ENCODE measurements around the gene DCDC2C. TPM values are rescaled to one million over a fixed set of nuclear protein-coding genes. Genes with fewer than 3 reads are reported as not detected.

Gene DCDC2C
- polyA plus RNA-seq, 1 donor = 0.33 TPM

- Histone ChIP-seq H3K27ac (ENCODE audit: low read length) (no peak overlapping the region), H3K36me3 (ENCODE audit: control insufficient read depth, insufficient read depth, low read length) (no peaks in the 10 kb centered on the region), H3K9me3 (ENCODE audit: control insufficient read depth, low read depth, low read length) (no peaks in the 10 kb centered on the region), H3K27me3 (ENCODE audit: control insufficient read depth, insufficient read depth, low read length) (peaks cover 2% of the 10 kb centered on the region), H3K4me1 (ENCODE audit: control insufficient read depth, insufficient read depth, low read length) (no peaks in the 10 kb centered on the region), H3K4me3 (ENCODE audit: low read length) (no peak overlapping the region)
- WGBS (ENCODE audit: insufficient coverage, low lambda C conversion rate) = no CpG with 5 or more reads among the region's 6 CpGs
- DNase-seq = no peak
Measured at GRCh38 chr2:3682811-3683210, 20.6 kb upstream of the DCDC2C start.

DNA sequence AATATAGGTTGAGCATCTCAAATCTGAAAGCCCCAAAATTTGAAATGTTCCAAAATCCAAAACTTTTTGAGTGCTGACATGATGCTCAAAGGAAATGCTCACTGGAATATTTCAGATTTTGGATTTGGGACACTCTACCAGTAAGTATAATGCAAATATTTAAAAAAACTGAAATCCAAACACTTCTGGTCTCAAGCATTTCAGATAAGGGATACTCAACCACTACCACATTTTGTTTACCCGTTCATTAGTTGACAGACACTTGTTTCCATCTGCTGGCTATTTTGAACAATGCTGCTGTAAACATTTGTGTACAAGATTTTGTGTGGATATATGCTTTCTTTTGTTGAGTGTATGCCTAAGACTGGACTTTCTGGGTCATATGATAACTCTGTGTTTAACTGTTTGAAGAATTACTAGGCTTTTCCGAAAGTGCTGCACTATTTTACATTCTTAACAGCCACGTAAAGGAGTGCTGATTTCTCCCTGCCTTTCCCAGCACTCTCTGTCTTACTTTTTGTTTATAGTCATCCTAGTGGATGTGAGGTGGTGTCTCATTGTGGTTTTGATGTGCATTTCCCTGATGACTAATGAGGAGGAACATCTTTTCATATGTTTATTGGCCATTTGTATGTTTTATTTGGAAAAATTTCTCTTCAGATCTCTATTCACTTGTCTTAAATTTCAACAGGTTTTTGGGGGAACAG is 19.5 kb upstream of the DCDC2C start:
- H3K4me3 ChIP-seq (ENCODE audit: low read length) = no peak overlapping the region
- H3K36me3 ChIP-seq (ENCODE audit: control insufficient read depth, insufficient read depth, low read length) = no peaks in the 10 kb centered on the region
- H3K4me1 ChIP-seq (ENCODE audit: control insufficient read depth, insufficient read depth, low read length) = no peaks in the 10 kb centered on the region
- no peak overlapping the region for H3K27ac ChIP-seq (ENCODE audit: low read length)
- no peaks in the 10 kb centered on the region for H3K27me3 ChIP-seq (ENCODE audit: control insufficient read depth, insufficient read depth, low read length)
- no CpG with 5 or more reads among the region's 3 CpGs for WGBS (ENCODE audit: insufficient coverage, low lambda C conversion rate)
- no peaks in the 10 kb centered on the region for H3K9me3 ChIP-seq (ENCODE audit: control insufficient read depth, low read depth, low read length)
- DNase-seq = no peak

- H3K36me3 ChIP-seq (ENCODE audit: control insufficient read depth, insufficient read depth, low read length) = no peaks in the 10 kb centered on the region
- no peak overlapping the region for H3K27ac ChIP-seq (ENCODE audit: low read length)
Measured at GRCh38 chr2:3689998-3690748, 13.2 kb upstream of the DCDC2C start.

DNA sequence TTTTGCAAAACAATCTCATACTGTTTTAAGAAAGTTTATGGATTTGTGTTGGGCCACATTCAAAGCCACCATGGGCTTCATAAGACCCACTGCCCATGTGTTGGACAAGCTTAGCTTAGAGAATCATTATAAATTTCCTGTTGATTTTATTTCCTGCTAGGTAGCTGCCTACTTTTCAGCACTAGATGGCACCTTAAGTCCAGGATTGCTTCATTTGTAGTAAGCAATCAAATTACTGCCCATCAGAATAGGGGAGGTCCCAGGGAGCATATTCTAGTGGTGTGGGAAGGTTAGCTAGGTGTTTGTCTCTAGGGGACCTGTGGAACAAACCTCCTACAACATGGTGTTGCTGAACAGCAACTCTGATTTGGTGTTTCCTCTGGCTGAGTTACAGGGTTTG is 11.0 kb upstream of the DCDC2C start:
- no peaks in the 10 kb centered on the region for H3K4me1 ChIP-seq (ENCODE audit: control insufficient read depth, insufficient read depth, low read length)
- no peak overlapping the region for H3K4me3 ChIP-seq (ENCODE audit: low read length)
- H3K36me3 ChIP-seq (ENCODE audit: control insufficient read depth, insufficient read depth, low read length) = no peaks in the 10 kb centered on the region
- DNase-seq = no peak
- H3K27ac ChIP-seq (ENCODE audit: low read length) = no peak overlapping the region
- H3K27me3 ChIP-seq (ENCODE audit: control insufficient read depth, insufficient read depth, low read length) = no peaks in the 10 kb centered on the region
- peaks cover 8% of the 10 kb centered on the region for H3K9me3 ChIP-seq (ENCODE audit: control insufficient read depth, low read depth, low read length)

More at GRCh38 chr2:3689998-3690748, 13.2 kb upstream of the DCDC2C start:
- Histone ChIP-seq H3K4me3 (ENCODE audit: low read length) (no peak overlapping the region), H3K9me3 (ENCODE audit: control insufficient read depth, low read depth, low read length) (peaks cover 8% of the 10 kb centered on the region), H3K27me3 (ENCODE audit: control insufficient read depth, insufficient read depth, low read length) (no peaks in the 10 kb centered on the region), H3K4me1 (ENCODE audit: control insufficient read depth, insufficient read depth, low read length) (no peaks in the 10 kb centered on the region)
- no peak for DNase-seq

GRCh38 chr2:3696545-3696944 is 6.8 kb upstream of the DCDC2C start:
- no peaks in the 10 kb centered on the region for H3K36me3 ChIP-seq (ENCODE audit: control insufficient read depth, insufficient read depth, low read length)
- H3K4me1 ChIP-seq (ENCODE audit: control insufficient read depth, insufficient read depth, low read length) = no peaks in the 10 kb centered on the region
- H3K4me3 ChIP-seq (ENCODE audit: low read length) = no peak overlapping the region
- no peaks in the 10 kb centered on the region for H3K9me3 ChIP-seq (ENCODE audit: control insufficient read depth, low read depth, low read length)
- WGBS (ENCODE audit: insufficient coverage, low lambda C conversion rate) = no CpG with 5 or more reads among the region's 3 CpGs
- no peak for DNase-seq
- no peak overlapping the region for H3K27ac ChIP-seq (ENCODE audit: low read length)
- peaks cover 5% of the 10 kb centered on the region for H3K27me3 ChIP-seq (ENCODE audit: control insufficient read depth, insufficient read depth, low read length)

DNA sequence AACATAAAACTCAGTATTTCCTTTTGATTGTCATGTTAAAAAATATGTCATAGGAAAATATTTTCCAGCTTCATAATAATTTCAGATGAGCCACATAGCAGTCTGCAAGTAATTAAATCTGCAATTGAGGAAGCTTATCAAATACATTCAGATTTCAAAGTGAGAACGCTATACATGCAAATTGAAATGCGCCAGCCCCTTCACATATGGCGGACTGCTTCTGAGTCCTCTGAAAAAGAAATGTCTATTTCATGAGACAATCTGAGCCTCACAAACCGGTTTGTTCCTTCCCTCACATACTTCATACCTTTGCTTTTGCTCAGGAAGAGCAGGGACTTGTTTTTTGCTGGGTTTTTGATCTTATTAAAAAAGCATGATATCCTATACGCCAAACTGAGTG is 2.3 kb upstream of the DCDC2C start:
- H3K4me1 ChIP-seq (ENCODE audit: control insufficient read depth, insufficient read depth, low read length) = no peaks in the 10 kb centered on the region
- H3K27ac ChIP-seq (ENCODE audit: low read length) = no peak overlapping the region
- peaks cover 29% of the 10 kb centered on the region for H3K27me3 ChIP-seq (ENCODE audit: control insufficient read depth, insufficient read depth, low read length)
- no peak overlapping the region for H3K4me3 ChIP-seq (ENCODE audit: low read length)
- 100% methylated on average over 2 of the region's 5 CpGs for WGBS (ENCODE audit: insufficient coverage, low lambda C conversion rate)
- H3K9me3 ChIP-seq (ENCODE audit: control insufficient read depth, low read depth, low read length) = peaks cover 5% of the 10 kb centered on the region
- H3K36me3 ChIP-seq (ENCODE audit: control insufficient read depth, insufficient read depth, low read length) = no peaks in the 10 kb centered on the region
- no peak for DNase-seq

GRCh38 chr2:3703757-3704355 is 481 bp downstream of the DCDC2C start:
- no peak for DNase-seq
- Histone ChIP-seq H3K27ac (ENCODE audit: low read length) (no peak overlapping the region), H3K27me3 (ENCODE audit: control insufficient read depth, insufficient read depth, low read length) (peaks cover 32% of the 10 kb centered on the region), H3K4me1 (ENCODE audit: control insufficient read depth, insufficient read depth, low read length) (no peaks in the 10 kb centered on the region), H3K4me3 (ENCODE audit: low read length) (no peak overlapping the region), H3K9me3 (ENCODE audit: control insufficient read depth, low read depth, low read length) (peaks cover 5% of the 10 kb centered on the region), H3K36me3 (ENCODE audit: control insufficient read depth, insufficient read depth, low read length) (no peaks in the 10 kb centered on the region)
- WGBS (ENCODE audit: insufficient coverage, low lambda C conversion rate) = no CpG with 5 or more reads among the region's 73 CpGs

- 14% methylated on average over 1 of the region's 6 CpGs for WGBS (ENCODE audit: insufficient coverage, low lambda C conversion rate)
- H3K36me3 ChIP-seq (ENCODE audit: control insufficient read depth, insufficient read depth, low read length) = no peaks in the 10 kb centered on the region
- peaks cover 32% of the 10 kb centered on the region for H3K27me3 ChIP-seq (ENCODE audit: control insufficient read depth, insufficient read depth, low read length)
- H3K9me3 ChIP-seq (ENCODE audit: control insufficient read depth, low read depth, low read length) = peaks cover 5% of the 10 kb centered on the region
- no peak for DNase-seq
- H3K27ac ChIP-seq (ENCODE audit: low read length) = no peak overlapping the region
- H3K4me1 ChIP-seq (ENCODE audit: control insufficient read depth, insufficient read depth, low read length) = no peaks in the 10 kb centered on the region
- H3K4me3 ChIP-seq (ENCODE audit: low read length) = no peak overlapping the region
Measured at GRCh38 chr2:3704692-3705091, 1.3 kb downstream of the DCDC2C start.

GRCh38 chr2:3705782-3706181 is 2.4 kb downstream of the DCDC2C start:
- H3K27me3 ChIP-seq (ENCODE audit: control insufficient read depth, insufficient read depth, low read length) = peaks cover 29% of the 10 kb centered on the region

DNA sequence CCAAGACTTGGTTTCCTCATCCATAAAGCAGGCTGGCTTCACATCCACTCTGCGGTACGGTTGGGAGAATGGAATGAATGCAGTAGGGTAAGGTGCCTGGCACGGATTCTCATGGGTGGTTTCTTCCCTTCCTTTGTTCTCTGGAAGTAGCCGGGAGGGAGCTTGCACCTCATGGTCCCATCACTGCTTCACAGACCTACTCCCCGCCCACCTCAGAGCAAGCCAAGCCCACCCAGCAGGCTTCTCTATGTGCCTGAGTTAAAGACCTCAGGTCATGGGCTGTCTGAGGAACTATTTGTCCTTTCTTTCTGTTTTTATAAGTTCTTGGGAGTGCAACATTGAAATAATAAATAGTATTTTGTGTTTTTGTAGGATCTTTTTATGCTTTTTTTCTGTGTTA is 3.5 kb downstream of the DCDC2C start:
- peaks cover 5% of the 10 kb centered on the region for H3K9me3 ChIP-seq (ENCODE audit: control insufficient read depth, low read depth, low read length)
- no peak overlapping the region for H3K27ac ChIP-seq (ENCODE audit: low read length)
- H3K4me3 ChIP-seq (ENCODE audit: low read length) = no peak overlapping the region
- no peak for DNase-seq
- H3K4me1 ChIP-seq (ENCODE audit: control insufficient read depth, insufficient read depth, low read length) = no peaks in the 10 kb centered on the region
- H3K27me3 ChIP-seq (ENCODE audit: control insufficient read depth, insufficient read depth, low read length) = peaks cover 26% of the 10 kb centered on the region
- whole genome bisulfite sequencing (ENCODE audit: insufficient coverage, low lambda C conversion rate) = no CpG with 5 or more reads among the region's 5 CpGs
- H3K36me3 ChIP-seq (ENCODE audit: control insufficient read depth, insufficient read depth, low read length) = no peaks in the 10 kb centered on the region

More at GRCh38 chr2:3705782-3706181, 2.4 kb downstream of the DCDC2C start:
- no CpG with 5 or more reads among the region's 2 CpGs for WGBS (ENCODE audit: insufficient coverage, low lambda C conversion rate)
- DNase-seq = no peak
- Histone ChIP-seq H3K9me3 (ENCODE audit: control insufficient read depth, low read depth, low read length) (peaks cover 5% of the 10 kb centered on the region), H3K4me3 (ENCODE audit: low read length) (no peak overlapping the region), H3K27ac (ENCODE audit: low read length) (no peak overlapping the region), H3K36me3 (ENCODE audit: control insufficient read depth, insufficient read depth, low read length) (no peaks in the 10 kb centered on the region), H3K4me1 (ENCODE audit: control insufficient read depth, insufficient read depth, low read length) (no peaks in the 10 kb centered on the region)

All from large intestine (tissue), 3 donors.